ENCODE data around the gene IGHMBP2.

Gene IGHMBP2

GRCh38 chr11:68857037-68857586, 46.6 kb upstream of the IGHMBP2 start:
- no peak for DNase-seq
- Histone ChIP-seq H3K4me2 (ENCODE audit: insufficient read depth, low read length) (no peak overlapping the region), H2AFZ (ENCODE audit: low read depth, low read length) (no peak overlapping the region), H3K4me1 (ENCODE audit: insufficient read depth, low read length) (no peaks in the 10 kb centered on the region), H3K36me3 (ENCODE audit: insufficient read depth, low read length) (no peaks in the 10 kb centered on the region), H3K9me3 (ENCODE audit: insufficient read depth, low read length, severe bottlenecking) (no peaks in the 10 kb centered on the region), H3K4me3 (ENCODE audit: low read depth in 1 of 2, low read length in 2 of 2) (no peak overlapping the region), H3K79me2 (ENCODE audit: insufficient read depth, low read length) (no peaks in the 10 kb centered on the region), H3K9ac (ENCODE audit: low read depth, low read length) (no peak overlapping the region), H4K20me1 (ENCODE audit: insufficient read depth, low read length) (no peaks in the 10 kb centered on the region), H3K27me3 (ENCODE audit: insufficient read depth, low read length, poor library complexity) (no peaks in the 10 kb centered on the region), H3K27ac (ENCODE audit: low read length) (no peak overlapping the region)
- TF ChIP-seq, protein P1, sequence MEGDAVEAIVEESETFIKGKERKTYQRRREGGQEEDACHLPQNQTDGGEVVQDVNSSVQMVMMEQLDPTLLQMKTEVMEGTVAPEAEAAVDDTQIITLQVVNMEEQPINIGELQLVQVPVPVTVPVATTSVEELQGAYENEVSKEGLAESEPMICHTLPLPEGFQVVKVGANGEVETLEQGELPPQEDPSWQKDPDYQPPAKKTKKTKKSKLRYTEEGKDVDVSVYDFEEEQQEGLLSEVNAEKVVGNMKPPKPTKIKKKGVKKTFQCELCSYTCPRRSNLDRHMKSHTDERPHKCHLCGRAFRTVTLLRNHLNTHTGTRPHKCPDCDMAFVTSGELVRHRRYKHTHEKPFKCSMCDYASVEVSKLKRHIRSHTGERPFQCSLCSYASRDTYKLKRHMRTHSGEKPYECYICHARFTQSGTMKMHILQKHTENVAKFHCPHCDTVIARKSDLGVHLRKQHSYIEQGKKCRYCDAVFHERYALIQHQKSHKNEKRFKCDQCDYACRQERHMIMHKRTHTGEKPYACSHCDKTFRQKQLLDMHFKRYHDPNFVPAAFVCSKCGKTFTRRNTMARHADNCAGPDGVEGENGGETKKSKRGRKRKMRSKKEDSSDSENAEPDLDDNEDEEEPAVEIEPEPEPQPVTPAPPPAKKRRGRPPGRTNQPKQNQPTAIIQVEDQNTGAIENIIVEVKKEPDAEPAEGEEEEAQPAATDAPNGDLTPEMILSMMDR (IDR thresholded peaks at IDR 0.05; ENCODE audit: borderline replicate concordance, extremely low read depth, low read length, poor library complexity, severe bottlenecking), result no peak
- no peak for TF ChIP-seq EZH2 (IDR thresholded peaks at IDR 0.05; ENCODE audit: borderline replicate concordance, low read depth, low read length, severe bottlenecking)
- no peak for ATAC-seq (ENCODE audit: insufficient read depth, low read depth)

- no peak overlapping the region for H3K27ac ChIP-seq (ENCODE audit: low read length)
- DNase-seq (no peak), ATAC-seq (ENCODE audit: insufficient read depth, low read depth) (no peak)
- no peaks in the 10 kb centered on the region for H4K20me1 ChIP-seq (ENCODE audit: insufficient read depth, low read length)
- H3K4me1 ChIP-seq (ENCODE audit: insufficient read depth, low read length), result no peaks in the 10 kb centered on the region
- no peak overlapping the region for H3K4me3 ChIP-seq (ENCODE audit: low read depth in 1 of 2, low read length in 2 of 2)
- no peaks in the 10 kb centered on the region for H3K79me2 ChIP-seq (ENCODE audit: insufficient read depth, low read length)
- H2AFZ ChIP-seq (ENCODE audit: low read depth, low read length), result no peak overlapping the region
- no peaks in the 10 kb centered on the region for H3K36me3 ChIP-seq (ENCODE audit: insufficient read depth, low read length)
- no peak for TF ChIP-seq EZH2 (IDR thresholded peaks at IDR 0.05; ENCODE audit: borderline replicate concordance, low read depth, low read length, severe bottlenecking)
- TF ChIP-seq, protein P1 (IDR thresholded peaks at IDR 0.05; ENCODE audit: borderline replicate concordance, extremely low read depth, low read length, poor library complexity, severe bottlenecking), result no peak
- peaks cover 3% of the 10 kb centered on the region for H3K9me3 ChIP-seq (ENCODE audit: insufficient read depth, low read length, severe bottlenecking)
- H3K4me2 ChIP-seq (ENCODE audit: insufficient read depth, low read length), result no peak overlapping the region
- no peak overlapping the region for H3K9ac ChIP-seq (ENCODE audit: low read depth, low read length)
- H3K27me3 ChIP-seq (ENCODE audit: insufficient read depth, low read length, poor library complexity), result no peaks in the 10 kb centered on the region
Measured at GRCh38 chr11:68859123-68859522, 44.6 kb upstream of the IGHMBP2 start.

- Histone ChIP-seq H3K79me2 (ENCODE audit: insufficient read depth, low read length) (no peaks in the 10 kb centered on the region), H3K36me3 (ENCODE audit: insufficient read depth, low read length) (no peaks in the 10 kb centered on the region), H3K4me1 (ENCODE audit: insufficient read depth, low read length) (no peaks in the 10 kb centered on the region), H3K4me2 (ENCODE audit: insufficient read depth, low read length) (no peak overlapping the region), H3K4me3 (ENCODE audit: low read depth in 1 of 2, low read length in 2 of 2) (no peak overlapping the region), H3K9me3 (ENCODE audit: insufficient read depth, low read length, severe bottlenecking) (peaks cover 3% of the 10 kb centered on the region), H3K27ac (ENCODE audit: low read length) (no peak overlapping the region), H3K27me3 (ENCODE audit: insufficient read depth, low read length, poor library complexity) (no peaks in the 10 kb centered on the region), H2AFZ (ENCODE audit: low read depth, low read length) (no peak overlapping the region), H4K20me1 (ENCODE audit: insufficient read depth, low read length) (no peaks in the 10 kb centered on the region), H3K9ac (ENCODE audit: low read depth, low read length) (no peak overlapping the region)
- DNase-seq (no peak), ATAC-seq (ENCODE audit: insufficient read depth, low read depth) (no peak)
- TF ChIP-seq EZH2 (IDR thresholded peaks at IDR 0.05; ENCODE audit: borderline replicate concordance, low read depth, low read length, severe bottlenecking), result no peak
- TF ChIP-seq, protein P1 (IDR thresholded peaks at IDR 0.05; ENCODE audit: borderline replicate concordance, extremely low read depth, low read length, poor library complexity, severe bottlenecking), result no peak
Measured at GRCh38 chr11:68862421-68862820, 41.3 kb upstream of the IGHMBP2 start.

All from DND-41 (cell line).